Trophoblast cell (in vitro differentiated cells and primary cell): ENCODE results near the gene LRIT1.

Experiments used
- DNase-seq, 2 donors: peaks; one replicate each; pipeline ENCODE4 v3.0.0-alpha.2; 2016
- H2AFZ ChIP-seq: 2 replicates; pipeline ENCODE4 v1.6.1; 2013; ENCODE audit warnings: low read length, moderate library complexity, mild to moderate bottlenecking; ENCODE audit not compliant: insufficient read depth, poor library complexity
- H2AK5ac ChIP-seq: 2 replicates; pipeline ENCODE4 v1.6.1; 2013; ENCODE audit warnings: mild to moderate bottlenecking, low read length
- H2BK120ac ChIP-seq: 2 replicates; pipeline ENCODE4 v1.6.1; 2013; ENCODE audit warnings: low read length, mild to moderate bottlenecking, moderate library complexity; ENCODE audit not compliant: insufficient read depth, poor library complexity
- H2BK12ac ChIP-seq: 2 replicates; pipeline ENCODE4 v1.6.1; 2013; ENCODE audit warnings: mild to moderate bottlenecking, low read length, moderate library complexity
- H2BK5ac ChIP-seq: 2 replicates; pipeline ENCODE4 v1.6.1; 2013; ENCODE audit warnings: low read length, low read depth, moderate library complexity, mild to moderate bottlenecking; ENCODE audit not compliant: poor library complexity
- H3K14ac ChIP-seq: 2 replicates; pipeline ENCODE4 v1.6.1; 2013; ENCODE audit warnings: mild to moderate bottlenecking, low read length
- H3K18ac ChIP-seq: 2 replicates; pipeline ENCODE4 v1.6.1; 2013; ENCODE audit warnings: mild to moderate bottlenecking, low read length
- H3K23ac ChIP-seq: 2 replicates; pipeline ENCODE4 v1.6.1; 2013; ENCODE audit warnings: low read length
- H3K27ac ChIP-seq: 2 replicates; pipeline ENCODE4 v1.5.1; 2013; ENCODE audit warnings: low read depth, mild to moderate bottlenecking, inconsistent platforms, low read length, moderate library complexity
- H3K27me3 ChIP-seq: 2 replicates; pipeline ENCODE4 v1.6.1; 2013; ENCODE audit warnings: inconsistent platforms, mild to moderate bottlenecking, low read length, moderate library complexity; ENCODE audit not compliant: insufficient read depth
- H3K36me3 ChIP-seq, 2 experiments: 1 replicate in 1 of 2; 2 replicates in 1 of 2; pipeline ENCODE4 v1.6.1; 2013; ENCODE audit warnings: low read length in 2 of 2, mild to moderate bottlenecking in 2 of 2, moderate library complexity in 1 of 2; ENCODE audit not compliant: insufficient read depth in 2 of 2, control insufficient read depth in 1 of 2
- H3K4ac ChIP-seq: 2 replicates; pipeline ENCODE4 v1.6.1; 2013; ENCODE audit warnings: low read depth, mild to moderate bottlenecking, low read length, moderate library complexity
- H3K4me1 ChIP-seq, 2 experiments: 1 replicate in 1 of 2; 2 replicates in 1 of 2; pipeline ENCODE4 v1.6.1; 2013; ENCODE audit warnings: low read length in 2 of 2, mild to moderate bottlenecking in 2 of 2, moderate library complexity in 1 of 2; ENCODE audit not compliant: insufficient read depth in 2 of 2, control insufficient read depth in 1 of 2
- H3K4me2 ChIP-seq: 2 replicates; pipeline ENCODE4 v1.6.1; 2013; ENCODE audit warnings: inconsistent platforms, mild to moderate bottlenecking, low read length, moderate library complexity
- H3K4me3 ChIP-seq: 2 replicates; pipeline ENCODE4 v1.5.1; 2013; ENCODE audit warnings: mild to moderate bottlenecking, low read depth, low read length, inconsistent platforms
- H3K79me1 ChIP-seq: one replicate; pipeline ENCODE4 v1.6.1; 2013; ENCODE audit warnings: low read length
- H3K79me2 ChIP-seq: 2 replicates; pipeline ENCODE4 v1.6.1; 2013; ENCODE audit warnings: low read length, mild to moderate bottlenecking; ENCODE audit not compliant: control insufficient read depth, insufficient read depth, poor library complexity
- H3K9ac ChIP-seq: 2 replicates; pipeline ENCODE4 v1.6.1; 2013; ENCODE audit warnings: mild to moderate bottlenecking, low read length
- H3K9me3 ChIP-seq: 2 replicates; pipeline ENCODE4 v1.6.1; 2013; ENCODE audit warnings: low read depth, mild to moderate bottlenecking, control low read depth, inconsistent platforms, low read length; ENCODE audit not compliant: insufficient read depth
- H4K12ac ChIP-seq: 2 replicates; pipeline ENCODE4 v1.6.1; 2013; ENCODE audit warnings: low read depth, mild to moderate bottlenecking, low read length, moderate library complexity
- H4K8ac ChIP-seq: 2 replicates; pipeline ENCODE4 v1.6.1; 2013; ENCODE audit warnings: low read depth, mild to moderate bottlenecking, low read length, moderate library complexity
- H4K91ac ChIP-seq: one replicate; pipeline ENCODE4 v1.6.1; 2013; ENCODE audit warnings: low read depth, mild to moderate bottlenecking, low read length, moderate library complexity
- WGBS: extraction: QIAGEN DNeasy Blood & Tissue Kit; methylation state at CpG from one replicate; pipeline ENCODE4 v1.1.7; 2013; ENCODE audit warnings: missing lambda C conversion rate; ENCODE audit not compliant: insufficient read length, insufficient coverage; ENCODE audit errors: extremely low coverage; 5-methylcytosine and 5-hydroxymethylcytosine counted together

Gene LRIT1

DNA sequence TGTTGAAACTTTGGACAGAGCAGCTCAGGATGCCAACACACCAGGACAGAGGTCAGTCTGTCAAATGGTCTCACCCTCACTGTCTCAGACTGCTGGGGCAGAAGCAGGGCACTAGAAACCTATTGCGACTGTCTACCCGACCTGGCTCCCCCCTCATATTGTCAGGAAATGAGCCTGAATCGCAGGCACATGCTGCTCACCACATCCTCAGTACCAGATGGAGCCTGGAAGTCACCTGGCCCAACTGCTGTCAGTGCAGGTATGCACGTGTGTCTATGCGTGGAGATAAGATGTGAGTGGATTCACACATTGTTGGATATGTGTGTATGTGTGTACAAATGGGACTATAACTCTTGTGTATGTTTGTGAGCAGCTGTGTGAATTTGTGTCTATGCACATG, 50.2 kb downstream of the LRIT1 start:
- Histone ChIP-seq H4K91ac (no peak overlapping the region), H3K4me3 (no peak overlapping the region), H3K27me3 (peaks cover 34% of the 10 kb centered on the region), H3K9me3 (peaks cover 6% of the 10 kb centered on the region), H2BK12ac (no peak overlapping the region), H2AFZ (no peak overlapping the region), H3K4me1 (peaks cover 3 to 5% of the 10 kb centered on the region in 2 experiments), H3K23ac (no peak overlapping the region), H3K14ac (no peak overlapping the region), H4K8ac (no peak overlapping the region), H2AK5ac (no peak overlapping the region), H3K36me3 (no peaks in the 10 kb centered on the region), H4K12ac (no peak overlapping the region), H2BK5ac (no peak overlapping the region), H3K18ac (no peak overlapping the region), H3K4me2 (no peak overlapping the region), H3K79me2 (no peaks in the 10 kb centered on the region), H3K9ac (no peak overlapping the region), H3K79me1 (no peaks in the 10 kb centered on the region), H3K27ac (no peak overlapping the region), H2BK120ac (no peak overlapping the region), H3K4ac (no peak overlapping the region)
- DNase-seq: no peak
- WGBS: no CpG with 5 or more reads among the region's 5 CpGs

DNA sequence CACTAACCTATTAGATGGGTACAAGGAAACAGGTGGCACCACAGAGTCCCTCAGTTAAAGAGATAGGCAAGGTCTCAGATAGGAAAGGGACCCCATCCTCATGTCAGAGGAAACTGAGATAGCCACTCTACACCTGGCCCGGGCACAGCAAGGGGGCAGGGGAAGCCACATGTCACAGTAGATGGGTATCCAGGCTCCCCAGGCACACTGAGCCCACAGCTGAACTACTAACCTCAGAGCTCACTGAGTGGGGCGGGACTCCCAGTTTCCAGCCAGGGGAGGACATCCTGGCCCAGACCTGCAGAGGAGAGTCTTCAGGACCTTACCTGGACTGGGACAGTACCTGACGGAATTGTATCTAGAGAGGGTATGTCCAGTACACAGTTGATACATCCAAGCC, 50.7 kb downstream of the LRIT1 start:
- Histone ChIP-seq H3K36me3 (no peaks in the 10 kb centered on the region), H3K4me3 (no peak overlapping the region), H3K4me1 (peaks cover 3 to 5% of the 10 kb centered on the region in 2 experiments), H3K14ac (no peak overlapping the region), H2BK12ac (no peak overlapping the region), H3K23ac (no peak overlapping the region), H3K4ac (no peak overlapping the region), H4K12ac (no peak overlapping the region), H3K4me2 (no peak overlapping the region), H2BK5ac (no peak overlapping the region), H4K8ac (no peak overlapping the region), H4K91ac (no peak overlapping the region), H3K79me2 (no peaks in the 10 kb centered on the region), H2AK5ac (no peak overlapping the region), H3K9me3 (peaks cover 6% of the 10 kb centered on the region), H3K18ac (no peak overlapping the region), H2BK120ac (no peak overlapping the region), H3K27ac (no peak overlapping the region), H3K9ac (no peak overlapping the region), H3K27me3 (peaks cover 30% of the 10 kb centered on the region), H2AFZ (no peak overlapping the region), H3K79me1 (no peaks in the 10 kb centered on the region)
- no CpG with 5 or more reads among the region's 3 CpGs for WGBS
- no peak for DNase-seq

DNA sequence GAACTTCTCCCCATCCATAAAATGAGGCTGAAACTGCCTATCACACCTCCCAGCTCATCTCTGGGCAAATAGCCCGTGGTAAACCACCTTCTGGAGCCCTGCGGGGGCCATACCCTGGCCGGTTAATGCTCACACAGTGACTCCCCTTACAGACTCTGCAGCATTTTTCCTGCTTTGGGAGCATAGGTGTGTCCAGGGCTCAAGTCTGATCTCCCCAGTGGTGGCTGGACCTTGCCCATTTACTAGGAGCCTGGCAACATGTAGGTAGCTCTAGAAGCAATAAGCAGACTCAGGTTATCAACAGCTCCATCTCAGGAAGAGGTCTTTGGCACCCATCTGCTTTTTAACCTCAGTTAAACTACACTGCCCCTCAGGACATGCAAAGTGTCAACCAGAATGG, 52.5 kb downstream of the LRIT1 start:
- Histone ChIP-seq H4K8ac (no peak overlapping the region), H3K9ac (no peak overlapping the region), H4K12ac (no peak overlapping the region), H2AFZ (no peak overlapping the region), H2BK5ac (no peak overlapping the region), H3K14ac (no peak overlapping the region), H3K18ac (no peak overlapping the region), H3K4me3 (no peak overlapping the region), H3K4me1 (no peaks in the 10 kb centered on the region), H3K9me3 (peaks cover 6% of the 10 kb centered on the region), H3K36me3 (no peaks in the 10 kb centered on the region), H3K79me2 (no peaks in the 10 kb centered on the region), H3K4me2 (no peak overlapping the region), H2BK120ac (no peak overlapping the region), H3K23ac (no peak overlapping the region), H3K27ac (no peak overlapping the region), H3K4ac (no peak overlapping the region), H2BK12ac (no peak overlapping the region), H2AK5ac (no peak overlapping the region), H3K27me3 (peaks cover 12% of the 10 kb centered on the region), H3K79me1 (no peaks in the 10 kb centered on the region), H4K91ac (no peak overlapping the region)
- WGBS: no CpG with 5 or more reads among the region's 3 CpGs
- no peak for DNase-seq

DNA sequence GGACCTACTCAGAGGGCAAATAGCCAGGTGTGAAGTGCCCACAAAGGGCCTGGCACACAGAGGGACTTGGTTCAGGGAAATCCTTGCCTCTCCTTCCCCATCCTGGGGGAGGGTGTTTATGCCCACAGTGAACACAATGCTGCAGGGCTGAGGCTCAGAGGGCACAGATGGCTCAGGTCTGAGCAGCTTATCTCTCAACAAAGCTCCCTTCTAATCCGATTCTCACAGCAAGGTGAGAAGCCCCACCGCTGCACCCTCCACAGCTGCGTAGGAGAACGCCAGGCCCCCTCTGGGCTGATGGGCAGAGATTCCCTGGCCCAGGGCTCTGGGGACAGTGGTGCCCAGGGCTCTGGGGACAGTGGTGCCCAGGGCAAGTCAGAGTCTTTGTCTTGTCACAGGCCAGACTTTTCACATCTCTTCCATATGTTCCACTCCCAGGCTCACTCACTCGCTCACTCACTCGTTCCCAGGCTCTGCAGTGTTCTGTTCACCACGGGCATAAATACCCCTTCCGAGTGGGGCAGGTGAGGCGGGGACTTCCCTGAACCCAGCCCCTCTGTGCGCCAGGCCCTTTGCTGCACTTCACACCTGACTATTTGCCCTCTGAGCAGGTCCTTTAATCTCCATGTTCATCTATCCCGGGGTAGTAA, 55.7 kb downstream of the LRIT1 start:
- Histone ChIP-seq H3K14ac (no peak overlapping the region), H3K23ac (no peak overlapping the region), H4K8ac (no peak overlapping the region), H3K9ac (no peak overlapping the region), H3K4me2 (no peak overlapping the region), H3K4me1 (no peaks in the 10 kb centered on the region), H3K36me3 (no peaks in the 10 kb centered on the region), H2BK12ac (no peak overlapping the region), H3K9me3 (peaks cover 8% of the 10 kb centered on the region), H3K79me1 (no peaks in the 10 kb centered on the region), H3K4me3 (no peak overlapping the region), H2BK5ac (no peak overlapping the region), H3K27ac (no peak overlapping the region), H2AFZ (no peak overlapping the region), H2AK5ac (no peak overlapping the region), H3K27me3 (no peaks in the 10 kb centered on the region), H4K12ac (no peak overlapping the region), H4K91ac (no peak overlapping the region), H2BK120ac (no peak overlapping the region), H3K18ac (no peak overlapping the region), H3K79me2 (no peaks in the 10 kb centered on the region), H3K4ac (no peak overlapping the region)
- DNase-seq: no peak
- WGBS: no CpG with 5 or more reads among the region's 11 CpGs
